HepG2 (cell line): ENCODE measurements around the gene RPS6KB2. TPM values are rescaled to one million over a fixed set of nuclear protein-coding genes. Genes with fewer than 3 reads are reported as not detected.

Source experiments
- EEA1 ChIP-seq: sonication (generic); formaldehyde crosslinking; IDR thresholded peaks from 2 replicates; pipeline ENCODE4 v1.5.1; 2020; ENCODE audit warnings: mild to moderate bottlenecking, missing genetic modification reagents, borderline replicate concordance
- ETV5 ChIP-seq: IDR thresholded peaks from 2 replicates; pipeline ENCODE4 v1.6.1; 2018; ENCODE audit warnings: missing biosample characterization, missing genetic modification reagents, inconsistent platforms, borderline replicate concordance
- KLF6 ChIP-seq: IDR thresholded peaks from 2 replicates; pipeline ENCODE4 v1.8.0; 2016; ENCODE audit warnings: missing biosample characterization, missing genetic modification reagents
- MXD4 ChIP-seq: IDR thresholded peaks from 2 replicates; pipeline ENCODE4 v1.6.1; 2016; ENCODE audit warnings: mild to moderate bottlenecking, missing biosample characterization, missing genetic modification reagents
- PRPF4 ChIP-seq: fragments of 200-400 bp; formaldehyde crosslinking; IDR thresholded peaks from 2 replicates; pipeline ENCODE4 v1.6.1; 2016; ENCODE audit warnings: low read length, low read depth; ENCODE audit not compliant: poor library complexity, severe bottlenecking
- RFX5 ChIP-seq: IDR thresholded peaks from 2 replicates; pipeline ENCODE4 v1.6.1; 2011; ENCODE audit warnings: low read depth, low read length, improper control_type of control experiment
- SIX4 ChIP-seq: sonication (generic); formaldehyde crosslinking; IDR thresholded peaks from 2 replicates; pipeline ENCODE4 v1.4.0; 2020; ENCODE audit warnings: missing genetic modification reagents
- SMYD3 ChIP-seq: sonication (generic); formaldehyde crosslinking; IDR thresholded peaks from 2 replicates; pipeline ENCODE4 v1.8.1; 2023; ENCODE audit warnings: mild to moderate bottlenecking, missing genetic modification reagents
- TBL1XR1 ChIP-seq: fragments of 150-350 bp; IDR thresholded peaks from 2 replicates; pipeline ENCODE4 v1.6.1; 2014; ENCODE audit warnings: borderline replicate concordance, low read length; ENCODE audit not compliant: partially characterized antibody
- THYN1 ChIP-seq: sonication (generic); formaldehyde crosslinking; IDR thresholded peaks from 2 replicates; pipeline ENCODE4 v1.8.1; 2023; ENCODE audit warnings: low read depth, mild to moderate bottlenecking, moderate library complexity, missing genetic modification reagents, borderline replicate concordance
- TP53 ChIP-seq: sonication (generic); formaldehyde crosslinking; conservative IDR thresholded peaks from 2 replicates; pipeline ENCODE4 v1.4.0; 2020; ENCODE audit warnings: missing genetic modification reagents
- WIZ ChIP-seq: sonication (generic); formaldehyde crosslinking; IDR thresholded peaks from 2 replicates; pipeline ENCODE4 v1.5.1; 2020; ENCODE audit warnings: mild to moderate bottlenecking, missing genetic modification reagents
- ZFYVE20 ChIP-seq: sonication (generic); formaldehyde crosslinking; IDR thresholded peaks from 2 replicates; pipeline ENCODE4 v1.8.0; 2023; ENCODE audit warnings: low read depth, mild to moderate bottlenecking, moderate library complexity, missing genetic modification reagents, borderline replicate concordance
- ZNF20 ChIP-seq: sonication (generic); formaldehyde crosslinking; IDR thresholded peaks from 2 replicates; pipeline ENCODE4 v1.4.0; 2020; ENCODE audit warnings: mild to moderate bottlenecking, moderate library complexity, missing genetic modification reagents
- ZNF557 ChIP-seq: sonication (generic); formaldehyde crosslinking; IDR thresholded peaks from 2 replicates; pipeline ENCODE4 v1.4.0; 2020; ENCODE audit warnings: missing genetic modification reagents
- ZNF660 ChIP-seq: sonication (generic); formaldehyde crosslinking; IDR thresholded peaks from 2 replicates; pipeline ENCODE4 v1.5.1; 2020; ENCODE audit warnings: mild to moderate bottlenecking, low read depth, missing genetic modification reagents, borderline replicate concordance
- polyA plus RNA-seq, 8 experiments: library from polyadenylated mRNA; depleted of rRNA in 3 of 8; stranded (reverse) in 7 of 8; unstranded in 1 of 8; fragments of >200 nt; fragmentation: Illumina TruSeq in 4 of 8; extraction: Trizol in 4 of 8; gene quantifications; 2 replicates each; pipeline versions ENCODE4 v1.2.1 to v1.2.3, GENCODE V29; 2011 to 2016; ENCODE audit warnings: low read depth in 4 of 8, missing spikeins in 1 of 8, mixed read lengths in 1 of 8; ENCODE audit not compliant: insufficient read depth in 1 of 8
- total RNA-seq, 5 experiments: library from RNA; depleted of rRNA; stranded (reverse); fragments of >200 nt; fragmentation: Illumina TruSeq; extraction: Trizol; gene quantifications; 2 replicates each; pipeline ENCODE4 v1.2.3, GENCODE V29; 2016; ENCODE audit warnings: low read depth in 1 of 5
- TF ChIP-seq, protein P1 (sequence below): sonication (generic); formaldehyde crosslinking; IDR thresholded peaks from 2 replicates; pipeline ENCODE4 v1.5.0; 2020; ENCODE audit warnings: mild to moderate bottlenecking, missing genetic modification reagents
- TF ChIP-seq, protein P2 (sequence below): sonication (generic); formaldehyde crosslinking; IDR thresholded peaks from 2 replicates; pipeline ENCODE4 v1.8.1; 2022; ENCODE audit warnings: mild to moderate bottlenecking, missing genetic modification reagents
- TF ChIP-seq, protein P3 (sequence below): sonication (generic); formaldehyde crosslinking; IDR thresholded peaks from 2 replicates; pipeline ENCODE4 v1.4.0; 2020; ENCODE audit warnings: missing genetic modification reagents, borderline replicate concordance
- TF ChIP-seq, protein P4 (sequence below): sonication (generic); formaldehyde crosslinking; IDR thresholded peaks from 2 replicates; pipeline ENCODE4 v1.5.0; 2020; ENCODE audit warnings: missing genetic modification reagents, mild to moderate bottlenecking, borderline replicate concordance
- TF ChIP-seq, protein P5 (sequence below), 2 experiments: fragments of 450-650 bp in 1 of 2; sonication (generic) in 1 of 2; formaldehyde crosslinking; IDR thresholded peaks; 2 replicates each; pipeline versions ENCODE4 v1.5.0 to v1.8.0; 2020 to 2022; ENCODE audit warnings: mild to moderate bottlenecking in 1 of 2, missing genetic modification reagents in 1 of 2

RPS6KB2 gene
- total and polyA plus RNA-seq, 2 of the 13 experiments (the other 11 are each of a cell fraction or from before 2014, with no cell fraction given): 52.9 to 54.8 TPM

DNA sequence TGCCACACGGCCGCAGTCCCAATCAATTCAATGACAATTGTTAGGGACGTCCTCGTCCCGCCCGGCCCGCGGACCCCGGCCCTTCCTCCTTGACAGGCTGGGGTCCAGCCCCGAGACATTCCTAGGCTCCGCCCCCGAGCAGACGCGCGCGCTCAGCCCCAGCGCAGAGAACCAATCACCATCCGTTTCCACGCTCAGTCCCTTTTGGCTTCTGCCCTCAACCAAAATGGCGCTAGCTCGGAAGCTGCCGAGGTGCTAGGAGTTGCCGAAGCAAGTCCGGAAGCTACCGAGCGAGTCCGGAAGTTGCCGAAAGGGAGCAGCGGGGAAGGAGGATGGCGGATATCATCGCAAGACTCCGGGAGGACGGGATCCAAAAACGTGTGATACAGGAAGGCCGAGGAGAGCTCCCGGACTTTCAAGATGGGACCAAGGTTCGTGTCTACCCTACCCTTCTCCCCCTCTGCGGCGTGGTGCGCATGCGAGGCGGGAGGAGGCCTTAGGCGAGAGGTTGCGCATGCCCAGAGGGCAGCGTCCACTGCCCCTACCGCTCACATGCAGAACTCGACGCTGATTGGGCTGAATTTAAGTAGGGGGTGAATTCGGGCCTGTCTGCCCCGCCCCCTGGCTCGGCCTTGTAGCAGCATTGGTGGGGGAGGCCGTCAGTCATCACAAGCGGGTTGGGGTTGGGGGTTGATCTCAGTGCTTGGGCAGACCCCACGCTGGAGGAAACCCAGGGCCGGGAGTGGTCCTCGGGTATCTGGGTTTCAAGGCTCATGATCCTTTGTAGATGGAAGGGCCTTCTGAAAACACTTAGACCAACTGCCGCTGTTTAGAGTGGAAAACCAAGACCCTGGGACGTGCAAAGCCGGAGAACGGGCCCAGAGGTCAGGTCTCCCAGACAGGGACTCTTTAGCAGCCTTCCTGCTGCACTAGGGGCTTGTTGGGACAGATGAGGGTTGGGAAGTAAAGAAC, 54.8 kb downstream of the RPS6KB2 start, which contains the start of gene AIP (continued):
- TF ChIP-seq, protein P1, sequence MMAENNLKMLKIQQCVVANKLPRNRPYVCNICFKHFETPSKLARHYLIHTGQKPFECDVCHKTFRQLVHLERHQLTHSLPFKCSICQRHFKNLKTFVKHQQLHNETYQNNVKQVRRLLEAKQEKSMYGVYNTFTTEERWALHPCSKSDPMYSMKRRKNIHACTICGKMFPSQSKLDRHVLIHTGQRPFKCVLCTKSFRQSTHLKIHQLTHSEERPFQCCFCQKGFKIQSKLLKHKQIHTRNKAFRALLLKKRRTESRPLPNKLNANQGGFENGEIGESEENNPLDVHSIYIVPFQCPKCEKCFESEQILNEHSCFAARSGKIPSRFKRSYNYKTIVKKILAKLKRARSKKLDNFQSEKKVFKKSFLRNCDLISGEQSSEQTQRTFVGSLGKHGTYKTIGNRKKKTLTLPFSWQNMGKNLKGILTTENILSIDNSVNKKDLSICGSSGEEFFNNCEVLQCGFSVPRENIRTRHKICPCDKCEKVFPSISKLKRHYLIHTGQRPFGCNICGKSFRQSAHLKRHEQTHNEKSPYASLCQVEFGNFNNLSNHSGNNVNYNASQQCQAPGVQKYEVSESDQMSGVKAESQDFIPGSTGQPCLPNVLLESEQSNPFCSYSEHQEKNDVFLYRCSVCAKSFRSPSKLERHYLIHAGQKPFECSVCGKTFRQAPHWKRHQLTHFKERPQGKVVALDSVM (CRISPR knock-in tag): peak; percentile 72
- TF ChIP-seq, protein P2, sequence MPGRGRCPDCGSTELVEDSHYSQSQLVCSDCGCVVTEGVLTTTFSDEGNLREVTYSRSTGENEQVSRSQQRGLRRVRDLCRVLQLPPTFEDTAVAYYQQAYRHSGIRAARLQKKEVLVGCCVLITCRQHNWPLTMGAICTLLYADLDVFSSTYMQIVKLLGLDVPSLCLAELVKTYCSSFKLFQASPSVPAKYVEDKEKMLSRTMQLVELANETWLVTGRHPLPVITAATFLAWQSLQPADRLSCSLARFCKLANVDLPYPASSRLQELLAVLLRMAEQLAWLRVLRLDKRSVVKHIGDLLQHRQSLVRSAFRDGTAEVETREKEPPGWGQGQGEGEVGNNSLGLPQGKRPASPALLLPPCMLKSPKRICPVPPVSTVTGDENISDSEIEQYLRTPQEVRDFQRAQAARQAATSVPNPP (CRISPR knock-in tag): peak; percentile 97
- TF ChIP-seq ETV5 (CRISPR knock-in tag) (peak; percentile 86), ZNF660 (CRISPR knock-in tag) (peak; percentile 86; the same call in 1 of the 2 replicates), SMYD3 (CRISPR knock-in tag) (peak; percentile 99), TBL1XR1 (no peak), SIX4 (CRISPR knock-in tag) (no peak; the same call in 1 of the 2 replicates), EEA1 (CRISPR knock-in tag) (peak; percentile 94; the same call in 1 of the 2 replicates), PRPF4 (no peak), THYN1 (CRISPR knock-in tag) (no peak), RFX5 (no peak), ZNF557 (peak; percentile 98), MXD4 (CRISPR knock-in tag) (peak; percentile 68; the same call in 1 of the 2 replicates), TP53 (CRISPR knock-in tag) (0 out of 2 replicates have a peak, but pooled peaks have one; percentile 61), KLF6 (peak; percentile 98), WIZ (CRISPR knock-in tag) (peak; percentile 95; the same call in 1 of the 2 replicates), ZNF20 (0 out of 2 replicates have a peak, but pooled peaks have one; percentile 41), ZFYVE20 (no peak)
- TF ChIP-seq, protein P3, sequence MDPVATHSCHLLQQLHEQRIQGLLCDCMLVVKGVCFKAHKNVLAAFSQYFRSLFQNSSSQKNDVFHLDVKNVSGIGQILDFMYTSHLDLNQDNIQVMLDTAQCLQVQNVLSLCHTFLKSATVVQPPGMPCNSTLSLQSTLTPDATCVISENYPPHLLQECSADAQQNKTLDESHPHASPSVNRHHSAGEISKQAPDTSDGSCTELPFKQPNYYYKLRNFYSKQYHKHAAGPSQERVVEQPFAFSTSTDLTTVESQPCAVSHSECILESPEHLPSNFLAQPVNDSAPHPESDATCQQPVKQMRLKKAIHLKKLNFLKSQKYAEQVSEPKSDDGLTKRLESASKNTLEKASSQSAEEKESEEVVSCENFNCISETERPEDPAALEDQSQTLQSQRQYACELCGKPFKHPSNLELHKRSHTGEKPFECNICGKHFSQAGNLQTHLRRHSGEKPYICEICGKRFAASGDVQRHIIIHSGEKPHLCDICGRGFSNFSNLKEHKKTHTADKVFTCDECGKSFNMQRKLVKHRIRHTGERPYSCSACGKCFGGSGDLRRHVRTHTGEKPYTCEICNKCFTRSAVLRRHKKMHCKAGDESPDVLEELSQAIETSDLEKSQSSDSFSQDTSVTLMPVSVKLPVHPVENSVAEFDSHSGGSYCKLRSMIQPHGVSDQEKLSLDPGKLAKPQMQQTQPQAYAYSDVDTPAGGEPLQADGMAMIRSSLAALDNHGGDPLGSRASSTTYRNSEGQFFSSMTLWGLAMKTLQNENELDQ: peak; percentile 76
- TF ChIP-seq, protein P4, sequence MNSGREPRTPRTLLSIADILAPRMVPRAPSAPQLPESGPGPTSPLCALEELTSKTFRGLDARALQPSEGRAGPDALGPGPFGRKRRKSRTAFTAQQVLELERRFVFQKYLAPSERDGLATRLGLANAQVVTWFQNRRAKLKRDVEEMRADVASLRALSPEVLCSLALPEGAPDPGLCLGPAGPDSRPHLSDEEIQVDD: peak; percentile 98; the same call in 1 of the 2 replicates
- TF ChIP-seq, protein P5, sequence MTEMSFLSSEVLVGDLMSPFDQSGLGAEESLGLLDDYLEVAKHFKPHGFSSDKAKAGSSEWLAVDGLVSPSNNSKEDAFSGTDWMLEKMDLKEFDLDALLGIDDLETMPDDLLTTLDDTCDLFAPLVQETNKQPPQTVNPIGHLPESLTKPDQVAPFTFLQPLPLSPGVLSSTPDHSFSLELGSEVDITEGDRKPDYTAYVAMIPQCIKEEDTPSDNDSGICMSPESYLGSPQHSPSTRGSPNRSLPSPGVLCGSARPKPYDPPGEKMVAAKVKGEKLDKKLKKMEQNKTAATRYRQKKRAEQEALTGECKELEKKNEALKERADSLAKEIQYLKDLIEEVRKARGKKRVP (CRISPR knock-in tag; IDR thresholded peaks at IDR 0.05): peak in 1 of 2 experiments; percentile 46; a peak in 1 of 4 replicates
